ENCODE measurements around the gene PRRG1.
"Not testable (repeated sequence)": the region's sequence is repeated elsewhere in the genome, so short reads cannot be mapped to it uniquely, and the experiment has no call there.

Gene PRRG1

DNA sequence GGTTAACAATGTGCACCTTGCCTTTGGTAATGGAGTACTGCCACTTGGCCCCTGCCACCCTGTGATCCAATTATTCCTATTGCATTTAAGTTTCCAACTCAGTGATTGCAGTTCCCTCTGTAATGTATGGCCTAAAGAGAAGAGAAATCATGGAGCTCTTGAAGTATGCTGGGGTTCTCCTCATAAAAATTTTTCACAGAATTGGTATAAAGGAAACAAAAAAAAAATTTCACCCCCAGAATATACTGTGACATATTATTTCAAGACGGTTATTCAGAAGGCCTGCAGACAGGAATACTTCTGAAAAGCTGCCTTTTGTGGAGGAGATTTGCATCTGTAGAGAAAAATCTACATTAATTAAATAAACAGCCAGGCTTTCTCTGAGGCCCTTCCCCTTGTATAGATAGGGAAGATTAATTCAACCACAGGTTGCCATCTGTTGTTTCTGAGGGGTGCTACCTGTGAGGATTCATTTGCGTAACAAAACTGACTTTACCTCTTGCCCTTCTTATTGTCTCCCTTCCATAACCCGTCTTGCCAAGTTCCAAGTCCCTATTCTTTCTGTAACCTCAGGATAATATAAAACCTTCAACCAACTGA is 127.5 kb downstream of the PRRG1 start:
- H3K79me2 ChIP-seq (ENCODE audit: insufficient read depth, low read length) = no peaks in the 10 kb centered on the region
- no peaks in the 10 kb centered on the region for H3K27me3 ChIP-seq (ENCODE audit: insufficient read depth, low read length, poor library complexity, severe bottlenecking)
- no peak for TF ChIP-seq EZH2phosphoT487 (IDR thresholded peaks at IDR 0.05; ENCODE audit: borderline replicate concordance)
- TF ChIP-seq, protein P1, sequence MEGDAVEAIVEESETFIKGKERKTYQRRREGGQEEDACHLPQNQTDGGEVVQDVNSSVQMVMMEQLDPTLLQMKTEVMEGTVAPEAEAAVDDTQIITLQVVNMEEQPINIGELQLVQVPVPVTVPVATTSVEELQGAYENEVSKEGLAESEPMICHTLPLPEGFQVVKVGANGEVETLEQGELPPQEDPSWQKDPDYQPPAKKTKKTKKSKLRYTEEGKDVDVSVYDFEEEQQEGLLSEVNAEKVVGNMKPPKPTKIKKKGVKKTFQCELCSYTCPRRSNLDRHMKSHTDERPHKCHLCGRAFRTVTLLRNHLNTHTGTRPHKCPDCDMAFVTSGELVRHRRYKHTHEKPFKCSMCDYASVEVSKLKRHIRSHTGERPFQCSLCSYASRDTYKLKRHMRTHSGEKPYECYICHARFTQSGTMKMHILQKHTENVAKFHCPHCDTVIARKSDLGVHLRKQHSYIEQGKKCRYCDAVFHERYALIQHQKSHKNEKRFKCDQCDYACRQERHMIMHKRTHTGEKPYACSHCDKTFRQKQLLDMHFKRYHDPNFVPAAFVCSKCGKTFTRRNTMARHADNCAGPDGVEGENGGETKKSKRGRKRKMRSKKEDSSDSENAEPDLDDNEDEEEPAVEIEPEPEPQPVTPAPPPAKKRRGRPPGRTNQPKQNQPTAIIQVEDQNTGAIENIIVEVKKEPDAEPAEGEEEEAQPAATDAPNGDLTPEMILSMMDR (conservative IDR thresholded peaks at IDR 0.05; ENCODE audit: low read length) = no peak
- no peak overlapping the region for H3K4me2 ChIP-seq (ENCODE audit: low read depth, low read length, poor library complexity, severe bottlenecking)
- no peak overlapping the region for H2AFZ ChIP-seq (ENCODE audit: low read length)
- H3K36me3 ChIP-seq (ENCODE audit: insufficient read depth, low read length) = no peaks in the 10 kb centered on the region
- no peak overlapping the region for H3K4me3 ChIP-seq (ENCODE audit: low read length, poor library complexity, severe bottlenecking)
- H4K20me1 ChIP-seq (ENCODE audit: insufficient read depth, low read length, poor library complexity, severe bottlenecking) = no peaks in the 10 kb centered on the region
- no peak overlapping the region for H3K9ac ChIP-seq (ENCODE audit: low read depth, low read length, poor library complexity, severe bottlenecking)
- no peaks in the 10 kb centered on the region for H3K9me3 ChIP-seq (ENCODE audit: insufficient read depth, low read depth, low read length)
- no peaks in the 10 kb centered on the region for H3K4me1 ChIP-seq (ENCODE audit: insufficient read depth, low read length, poor library complexity, severe bottlenecking)
- H3F3A ChIP-seq (ENCODE audit: low read depth) = no peaks in the 10 kb centered on the region
- H3K9me2 ChIP-seq (replicated peaks; ENCODE audit: low read depth, low read length) = no peaks in the 10 kb centered on the region

- H2AFZ ChIP-seq (ENCODE audit: low read length); H3K9me3 ChIP-seq (ENCODE audit: insufficient read depth, low read depth, low read length); H3K4me2 ChIP-seq (ENCODE audit: low read depth, low read length, poor library complexity, severe bottlenecking); H3K36me3 ChIP-seq (ENCODE audit: insufficient read depth, low read length); H3K27me3 ChIP-seq (ENCODE audit: insufficient read depth, low read length, poor library complexity, severe bottlenecking); H3K79me2 ChIP-seq (ENCODE audit: insufficient read depth, low read length); H3F3A ChIP-seq (ENCODE audit: low read depth); H3K4me1 ChIP-seq (ENCODE audit: insufficient read depth, low read length, poor library complexity, severe bottlenecking); H3K9ac ChIP-seq (ENCODE audit: low read depth, low read length, poor library complexity, severe bottlenecking); H3K9me2 ChIP-seq (replicated peaks; ENCODE audit: low read depth, low read length); H3K4me3 ChIP-seq (ENCODE audit: low read length, poor library complexity, severe bottlenecking); H4K20me1 ChIP-seq (ENCODE audit: insufficient read depth, low read length, poor library complexity, severe bottlenecking): not testable (repeated sequence)
These were observed 135.2 kb downstream of the PRRG1 start for GRCh38 chrX:37484335-37484734.

- Histone ChIP-seq H3K9me3 (ENCODE audit: insufficient read depth, low read depth, low read length) (no peaks in the 10 kb centered on the region), H3K27me3 (ENCODE audit: insufficient read depth, low read length, poor library complexity, severe bottlenecking) (no peaks in the 10 kb centered on the region), H3K79me2 (ENCODE audit: insufficient read depth, low read length) (no peaks in the 10 kb centered on the region), H3K9ac (ENCODE audit: low read depth, low read length, poor library complexity, severe bottlenecking) (no peak overlapping the region), H3K9me2 (replicated peaks; ENCODE audit: low read depth, low read length) (no peaks in the 10 kb centered on the region), H3K36me3 (ENCODE audit: insufficient read depth, low read length) (no peaks in the 10 kb centered on the region), H2AFZ (ENCODE audit: low read length) (no peak overlapping the region), H4K20me1 (ENCODE audit: insufficient read depth, low read length, poor library complexity, severe bottlenecking) (no peaks in the 10 kb centered on the region), H3K4me3 (ENCODE audit: low read length, poor library complexity, severe bottlenecking) (no peak overlapping the region), H3K4me2 (ENCODE audit: low read depth, low read length, poor library complexity, severe bottlenecking) (no peak overlapping the region), H3F3A (ENCODE audit: low read depth) (no peaks in the 10 kb centered on the region), H3K4me1 (ENCODE audit: insufficient read depth, low read length, poor library complexity, severe bottlenecking) (no peaks in the 10 kb centered on the region)
- TF ChIP-seq EZH2phosphoT487 (IDR thresholded peaks at IDR 0.05; ENCODE audit: borderline replicate concordance) = no peak
- TF ChIP-seq, protein P1 (conservative IDR thresholded peaks at IDR 0.05; ENCODE audit: low read length) = no peak
These were observed 136.3 kb downstream of the PRRG1 start for GRCh38 chrX:37485429-37485828.

- Histone ChIP-seq H4K20me1 (ENCODE audit: insufficient read depth, low read length, poor library complexity, severe bottlenecking) (no peaks in the 10 kb centered on the region), H3K4me3 (ENCODE audit: low read length, poor library complexity, severe bottlenecking) (no peak overlapping the region), H3F3A (ENCODE audit: low read depth) (no peaks in the 10 kb centered on the region), H2AFZ (ENCODE audit: low read length) (no peak overlapping the region), H3K4me2 (ENCODE audit: low read depth, low read length, poor library complexity, severe bottlenecking) (no peak overlapping the region), H3K4me1 (ENCODE audit: insufficient read depth, low read length, poor library complexity, severe bottlenecking) (no peaks in the 10 kb centered on the region), H3K9ac (ENCODE audit: low read depth, low read length, poor library complexity, severe bottlenecking) (no peak overlapping the region), H3K9me3 (ENCODE audit: insufficient read depth, low read depth, low read length) (no peaks in the 10 kb centered on the region), H3K27me3 (ENCODE audit: insufficient read depth, low read length, poor library complexity, severe bottlenecking) (no peaks in the 10 kb centered on the region), H3K36me3 (ENCODE audit: insufficient read depth, low read length) (no peaks in the 10 kb centered on the region), H3K9me2 (replicated peaks; ENCODE audit: low read depth, low read length) (no peaks in the 10 kb centered on the region), H3K79me2 (ENCODE audit: insufficient read depth, low read length) (no peaks in the 10 kb centered on the region)
- TF ChIP-seq EZH2phosphoT487 (IDR thresholded peaks at IDR 0.05; ENCODE audit: borderline replicate concordance) = no peak
These were observed 138.1 kb downstream of the PRRG1 start for GRCh38 chrX:37487271-37487670.

Measured in Loucy (cell line).